ENCODE measurements around the gene FOXL2NB.

- TF ChIP-seq CTCF (IDR thresholded peaks at IDR 0.05; ENCODE audit: low read depth, low read length) (no peak), EZH2phosphoT487 (IDR thresholded peaks at IDR 0.05; ENCODE audit: low read depth) (no peak)
Measured at GRCh38 chr3:138938056-138938876, 8.8 kb upstream of the FOXL2NB start.
